HAP-1 (cell line): Measurements from ENCODE around the gene COTL1.
A peak's percentile ranks its signal among the peaks of the same experiment; 100 is the strongest.
"Not testable (repeated sequence)": the region's sequence is repeated elsewhere in the genome, so short reads cannot be mapped to it uniquely, and the experiment has no call there.

ENCODE experiments used
- DNase-seq, 2 experiments: peaks; one replicate each; pipeline ENCODE4 v3.0.0-alpha.2; 2016 to 2020; ENCODE audit warnings: low spot score in 2 of 2
- H3K27me3 ChIP-seq: fragments of 250-450 bp; sonication (Bioruptor Pico); 2 replicates; pipeline ENCODE4 v1.5.1; 2020; ENCODE audit warnings: low read depth, mild to moderate bottlenecking, moderate library complexity
- H3K36me3 ChIP-seq: fragments of 250-450 bp; sonication (Bioruptor Pico); replicated peaks from 2 replicates; pipeline ENCODE4 v1.5.1; 2020; ENCODE audit warnings: mild to moderate bottlenecking
- H3K4me1 ChIP-seq: fragments of 250-450 bp; sonication (Bioruptor Pico); 2 replicates; pipeline ENCODE4 v1.5.1; 2020; ENCODE audit warnings: mild to moderate bottlenecking
- H3K4me3 ChIP-seq: fragments of 250-450 bp; sonication (Bioruptor Pico); 2 replicates; pipeline ENCODE4 v1.5.1; 2020; ENCODE audit warnings: mild to moderate bottlenecking, moderate library complexity
- H3K9me3 ChIP-seq: fragments of 250-450 bp; sonication (Bioruptor Pico); 2 replicates; pipeline ENCODE4 v1.5.1; 2020; ENCODE audit warnings: mild to moderate bottlenecking, moderate library complexity
- in situ Hi-C: fragments of 300-500 bp; cut with MboI; formaldehyde crosslinking; loops from 3 replicates; pipeline ENCODE4 v1.14.3; 2020; ENCODE audit warnings: low sequenced_read_pairs, inconsistent platforms, mixed read lengths

Gene COTL1

GRCh38 chr16:84519855-84520254 is 98.0 kb downstream of the COTL1 start:
- Histone ChIP-seq H3K4me3 (no peak overlapping the region), H3K4me1 (no peaks in the 10 kb centered on the region), H3K36me3 (no peaks in the 10 kb centered on the region), H3K27me3 (no peaks in the 10 kb centered on the region), H3K9me3 (no peaks in the 10 kb centered on the region)
- in situ Hi-C loops: no loop called here
- no peak for DNase-seq

GRCh38 chr16:84518804-84519341 is 99.0 kb downstream of the COTL1 start:
- Histone ChIP-seq H3K36me3 (no peaks in the 10 kb centered on the region), H3K4me3 (no peak overlapping the region), H3K27me3 (no peaks in the 10 kb centered on the region), H3K9me3 (no peaks in the 10 kb centered on the region), H3K4me1 (no peaks in the 10 kb centered on the region)
- in situ Hi-C loops: no loop called here
- DNase-seq: no peak

GRCh38 chr16:84518220-84518619 is 99.7 kb downstream of the COTL1 start:
- H3K4me1 ChIP-seq, in situ Hi-C loops, H3K4me3 ChIP-seq, DNase-seq, H3K36me3 ChIP-seq, H3K27me3 ChIP-seq, H3K9me3 ChIP-seq: not testable (repeated sequence)

DNA sequence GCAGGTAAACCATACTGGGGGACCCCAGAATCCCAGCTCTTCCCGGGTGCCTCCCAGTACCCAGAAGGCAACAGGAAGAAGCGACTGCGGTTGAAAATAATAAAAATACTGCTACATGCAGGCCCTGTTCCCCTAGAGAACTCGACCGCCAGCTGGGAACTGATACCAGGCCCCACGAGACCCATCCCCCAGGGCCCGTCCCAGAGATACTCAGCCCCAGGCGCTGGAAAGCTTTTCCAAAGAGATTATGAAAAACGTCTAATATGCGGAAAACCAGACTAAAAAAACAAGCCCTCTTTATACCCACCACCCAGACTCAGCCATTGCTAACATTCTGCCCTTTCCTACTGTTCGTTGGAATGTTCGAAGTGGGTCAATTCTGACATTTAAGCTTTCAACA is 100.5 kb downstream of the COTL1 start:
- in situ Hi-C loops: no loop called here
- H3K4me1 ChIP-seq: no peaks in the 10 kb centered on the region
- no peak overlapping the region for H3K4me3 ChIP-seq
- H3K9me3 ChIP-seq: no peaks in the 10 kb centered on the region
- H3K27me3 ChIP-seq: no peaks in the 10 kb centered on the region
- no peaks in the 10 kb centered on the region for H3K36me3 ChIP-seq
- DNase-seq: peak in 1 of 2 experiments; percentile 34
